Lower lobe of right lung (tissue), 2 donors: Measurements from ENCODE around the gene C1QL3. TPM values are rescaled to one million over a fixed set of nuclear protein-coding genes. Genes with fewer than 3 reads are reported as not detected.

Experiments used
- ATAC-seq, 2 donors: fragments of 200-7000 bp; cut with Tn5 transposase; one replicate each; pipeline ENCODE4 v1.9.1; 2020 to 2022; ENCODE audit warnings: mild to moderate bottlenecking in 2 of 2, moderate library complexity in 2 of 2
- DNase-seq: peaks from one replicate; pipeline ENCODE4 v3.0.0-alpha.2; 2020
- H3K27ac ChIP-seq: fragments of 200-600 bp; one replicate; pipeline ENCODE4 v1.8.0; 2022
- H3K27me3 ChIP-seq: fragments of 200-600 bp; one replicate; pipeline ENCODE4 v1.8.0; 2022; ENCODE audit warnings: low read depth
- H3K36me3 ChIP-seq: fragments of 200-600 bp; one replicate; pipeline ENCODE4 v1.8.0; 2022; ENCODE audit warnings: mild to moderate bottlenecking
- H3K4me1 ChIP-seq: fragments of 200-600 bp; one replicate; pipeline ENCODE4 v1.8.0; 2022
- H3K4me3 ChIP-seq: fragments of 200-600 bp; one replicate; pipeline ENCODE4 v1.8.0; 2022; ENCODE audit warnings: mild to moderate bottlenecking
- H3K9me3 ChIP-seq: fragments of 200-600 bp; one replicate; pipeline ENCODE4 v1.8.0; 2022
- CTCF ChIP-seq: fragments of 200-600 bp; IDR thresholded peaks from one replicate; pipeline ENCODE4 v1.8.0; 2022; ENCODE audit warnings: antibody characterized with exemption, mild to moderate bottlenecking
- intact Hi-C: fragments of 100-400 bp; cut with DNase I; formaldehyde crosslinking; loops from one replicate; pipeline ENCODE4 v1.11.0; 2022
- total RNA-seq: library from RNA; stranded (reverse); fragmentation: NEBNext Ultra II Directional; extraction: Animal tissue kit (Norgen Biotek cat#: 25700); gene quantifications from one replicate; pipeline ENCODE4 v1.2.1, GENCODE V29; 2021
- donor health status: DM: no; HTN: yes; CAD: no; lungs with severe emphysema.

C1QL3 gene
- total RNA-seq, 1 donor from 2014 or later = not detected

GRCh38 chr10:16497911-16498310 is 23.8 kb downstream of the C1QL3 start:
- no peak for ATAC-seq
- no peak for TF ChIP-seq CTCF
- Histone ChIP-seq H3K36me3 (no peaks in the 10 kb centered on the region), H3K27ac (no peak overlapping the region), H3K27me3 (no peaks in the 10 kb centered on the region), H3K9me3 (no peaks in the 10 kb centered on the region), H3K4me1 (no peaks in the 10 kb centered on the region), H3K4me3 (no peak overlapping the region)
- DNase-seq = no peak
- intact Hi-C loops = no loop called here

GRCh38 chr10:16493884-16494536 is 27.7 kb downstream of the C1QL3 start:
- Histone ChIP-seq H3K4me1 (no peaks in the 10 kb centered on the region), H3K27ac (no peak overlapping the region), H3K9me3 (no peaks in the 10 kb centered on the region), H3K27me3 (no peaks in the 10 kb centered on the region), H3K36me3 (peaks cover 5% of the 10 kb centered on the region), H3K4me3 (no peak overlapping the region)
- TF ChIP-seq CTCF = no peak
- intact Hi-C loops = no loop called here
- DNase-seq (no peak), ATAC-seq (no peak)

- ATAC-seq (no peak), DNase-seq (no peak)
- Histone ChIP-seq H3K4me1 (no peaks in the 10 kb centered on the region), H3K27me3 (no peaks in the 10 kb centered on the region), H3K36me3 (peaks cover 17% of the 10 kb centered on the region), H3K9me3 (no peaks in the 10 kb centered on the region), H3K27ac (no peak overlapping the region), H3K4me3 (no peak overlapping the region)
- intact Hi-C loops = no loop called here
- no peak for TF ChIP-seq CTCF
These were observed 29.7 kb downstream of the C1QL3 start for GRCh38 chr10:16491933-16492332.

GRCh38 chr10:16490511-16490910 is 31.2 kb downstream of the C1QL3 start:
- DNase-seq = no peak
- ATAC-seq = no peak
- TF ChIP-seq CTCF = no peak
- Histone ChIP-seq H3K9me3 (no peaks in the 10 kb centered on the region), H3K27me3 (no peaks in the 10 kb centered on the region), H3K4me1 (no peaks in the 10 kb centered on the region), H3K4me3 (no peak overlapping the region), H3K36me3 (peaks cover 25% of the 10 kb centered on the region), H3K27ac (no peak overlapping the region)
- intact Hi-C loops = no loop called here

GRCh38 chr10:16483241-16483917 is 38.3 kb downstream of the C1QL3 start:
- Histone ChIP-seq H3K9me3 (no peaks in the 10 kb centered on the region), H3K27ac (no peak overlapping the region), H3K4me1 (no peaks in the 10 kb centered on the region), H3K27me3 (no peaks in the 10 kb centered on the region), H3K36me3 (peaks cover 14% of the 10 kb centered on the region), H3K4me3 (no peak overlapping the region)
- TF ChIP-seq CTCF = no peak
- DNase-seq (no peak), ATAC-seq (no peak)
- intact Hi-C loops = no loop called here
